PC-3 (cell line): Measurements from ENCODE around the gene NOL4L. TPM values are rescaled to one million over a fixed set of nuclear protein-coding genes. Genes with fewer than 3 reads are reported as not detected.
"Not testable (repeated sequence)": the region's sequence is repeated elsewhere in the genome, so short reads cannot be mapped to it uniquely, and the experiment has no call there.

Experiments used
- ATAC-seq: fragments of 200-7000 bp; cut with Tn5 transposase; 2 replicates; pipeline ENCODE4 v1.9.1; 2020; ENCODE audit warnings: mild to moderate bottlenecking, moderate library complexity
- BruUV-seq: library from RNA; stranded (reverse); fragments of 400-500 nt; replicated peaks from 2 replicates; lab custom pipeline; 2021; lab: Mats Ljungman, UMichigan
- CTCF ChIA-PET: fragments of 300-600 bp; sonication (Branson Sonifier 250); formaldehyde crosslinking; loops from one replicate; lab custom pipeline; 2022; ENCODE audit warnings: antibody characterized with exemption; lab: Charles Lee
- POLR2A ChIA-PET: fragments of 300-600 bp; sonication (Branson Sonifier 250); formaldehyde crosslinking; loops from one replicate; lab custom pipeline; 2022; ENCODE audit warnings: antibody characterized with exemption; ENCODE audit not compliant: unreplicated experiment; lab: Charles Lee
- DNase-seq: peaks from one replicate; pipeline ENCODE4 v3.0.0-alpha.2; 2015
- H2AFZ ChIP-seq: fragments of 300-600 bp; sonication (generic); 2 replicates; pipeline ENCODE4 v1.6.0; 2016; ENCODE audit warnings: antibody characterized with exemption, low read length
- H3F3A ChIP-seq: fragments of 300-600 bp; sonication (generic); one replicate; pipeline ENCODE4 v1.6.0; 2017; ENCODE audit warnings: antibody characterized with exemption, low read length, control low read depth, mild to moderate bottlenecking; ENCODE audit not compliant: unreplicated experiment
- H3K27ac ChIP-seq: fragments of 300-600 bp; sonication (generic); 2 replicates; pipeline ENCODE4 v1.5.1; 2016; ENCODE audit warnings: mild to moderate bottlenecking, low read length
- H3K27me3 ChIP-seq: fragments of 300-600 bp; sonication (generic); 2 replicates; pipeline ENCODE4 v1.6.1; 2016; ENCODE audit warnings: low read length, mixed read lengths
- H3K36me3 ChIP-seq: fragments of 300-600 bp; sonication (generic); 2 replicates; pipeline ENCODE4 v1.6.1; 2016; ENCODE audit warnings: low read depth, mixed run types, low read length, mixed read lengths
- H3K4me1 ChIP-seq: fragments of 300-600 bp; sonication (generic); 2 replicates; pipeline ENCODE4 v1.5.1; 2016; ENCODE audit warnings: low read length; ENCODE audit not compliant: insufficient read depth
- H3K4me2 ChIP-seq: fragments of 300-600 bp; sonication (generic); 2 replicates; pipeline ENCODE4 v1.6.0; 2016; ENCODE audit warnings: low read length
- H3K4me3 ChIP-seq: fragments of 300-600 bp; sonication (generic); 2 replicates; pipeline ENCODE4 v1.5.1; 2016; ENCODE audit warnings: mild to moderate bottlenecking, low read length, mixed read lengths
- H3K79me2 ChIP-seq: fragments of 300-600 bp; sonication (generic); 2 replicates; pipeline ENCODE4 v1.6.1; 2017; ENCODE audit warnings: low read length, mixed read lengths
- H3K9ac ChIP-seq: fragments of 300-600 bp; sonication (generic); 2 replicates; pipeline ENCODE4 v1.6.0; 2016; ENCODE audit warnings: mild to moderate bottlenecking, low read length
- H3K9me2 ChIP-seq: fragments of 300-600 bp; sonication (generic); replicated peaks from 2 replicates; pipeline ENCODE4 v1.6.1; 2016; ENCODE audit warnings: mixed run types, low read length, mixed read lengths
- H3K9me3 ChIP-seq: fragments of 300-600 bp; sonication (generic); 2 replicates; pipeline ENCODE4 v1.6.1; 2016; ENCODE audit warnings: low read length, mixed read lengths
- H4K20me1 ChIP-seq: fragments of 300-600 bp; sonication (generic); 2 replicates; pipeline ENCODE4 v1.6.1; 2016; ENCODE audit warnings: low read length, mixed read lengths
- EZH2 ChIP-seq: fragments of 300-600 bp; sonication (generic); IDR thresholded peaks from one replicate; pipeline ENCODE4 v1.6.1; 2017; ENCODE audit warnings: antibody characterized with exemption, mild to moderate bottlenecking, low read length; ENCODE audit not compliant: unreplicated experiment
- EZH2phosphoT487 ChIP-seq: fragments of 300-600 bp; sonication (generic); IDR thresholded peaks from 2 replicates; pipeline ENCODE4 v1.6.1; 2018; ENCODE audit warnings: mild to moderate bottlenecking, antibody characterized with exemption, low read length, borderline replicate concordance
- intact Hi-C: fragments of 100-400 bp; cut with micrococcal nuclease; formaldehyde crosslinking; loops from 2 replicates; pipeline ENCODE4 v1.9.0; 2023
- total RNA-seq: library from RNA; depleted of rRNA; stranded (reverse); fragments of >200 nt; gene quantifications from 2 replicates; pipeline ENCODE4 v1.2.3, GENCODE V29; 2014
- TF ChIP-seq, protein P1 (sequence below): fragments of 300-600 bp; sonication (generic); conservative IDR thresholded peaks from 2 replicates; pipeline ENCODE4 v1.5.1; 2017; ENCODE audit warnings: antibody characterized with exemption, low read depth, mild to moderate bottlenecking, low read length

The NOL4L gene
- total RNA-seq, 1 experiment from 2014 or later: 7.3 TPM

GRCh38 chr20:32415494-32415893, 169.6 kb downstream of the NOL4L start:
- ChIA-PET POLR2A (no interaction called here), CTCF (no interaction called here)
- Histone ChIP-seq H3F3A (no peaks in the 10 kb centered on the region), H3K4me3 (no peak overlapping the region), H3K9ac (no peak overlapping the region), H3K4me2 (no peak overlapping the region), H3K27ac (no peak overlapping the region), H3K36me3 (no peaks in the 10 kb centered on the region; the same call in 1 of the 2 replicates), H4K20me1 (0 out of 2 replicates have a peak, but pooled peaks cover 5% of the 10 kb centered on the region), H3K27me3 (no peaks in the 10 kb centered on the region), H2AFZ (no peak overlapping the region), H3K4me1 (no peaks in the 10 kb centered on the region), H3K9me2 (no peaks in the 10 kb centered on the region), H3K9me3 (no peaks in the 10 kb centered on the region), H3K79me2 (peaks cover 75% of the 10 kb centered on the region)
- no peak for TF ChIP-seq EZH2phosphoT487
- no peak for TF ChIP-seq EZH2
- intact Hi-C loops: no loop called here
- DNase-seq (no peak), ATAC-seq (no peak)
- BruUV-seq: no TSS peak

GRCh38 chr20:32411955-32412706, 173.0 kb downstream of the NOL4L start:
- Histone ChIP-seq H3K9ac (no peak overlapping the region), H3K27me3 (no peaks in the 10 kb centered on the region), H3K4me3 (no peak overlapping the region), H3K4me1 (no peaks in the 10 kb centered on the region), H3K4me2 (no peak overlapping the region), H3K9me3 (no peaks in the 10 kb centered on the region), H3K36me3 (peaks cover 15% of the 10 kb centered on the region), H2AFZ (no peak overlapping the region), H3F3A (no peaks in the 10 kb centered on the region), H3K27ac (no peak overlapping the region), H3K79me2 (peaks cover 64% of the 10 kb centered on the region), H3K9me2 (no peaks in the 10 kb centered on the region), H4K20me1 (0 out of 2 replicates have a peak, but pooled peaks cover 9% of the 10 kb centered on the region)
- TF ChIP-seq, protein P1, sequence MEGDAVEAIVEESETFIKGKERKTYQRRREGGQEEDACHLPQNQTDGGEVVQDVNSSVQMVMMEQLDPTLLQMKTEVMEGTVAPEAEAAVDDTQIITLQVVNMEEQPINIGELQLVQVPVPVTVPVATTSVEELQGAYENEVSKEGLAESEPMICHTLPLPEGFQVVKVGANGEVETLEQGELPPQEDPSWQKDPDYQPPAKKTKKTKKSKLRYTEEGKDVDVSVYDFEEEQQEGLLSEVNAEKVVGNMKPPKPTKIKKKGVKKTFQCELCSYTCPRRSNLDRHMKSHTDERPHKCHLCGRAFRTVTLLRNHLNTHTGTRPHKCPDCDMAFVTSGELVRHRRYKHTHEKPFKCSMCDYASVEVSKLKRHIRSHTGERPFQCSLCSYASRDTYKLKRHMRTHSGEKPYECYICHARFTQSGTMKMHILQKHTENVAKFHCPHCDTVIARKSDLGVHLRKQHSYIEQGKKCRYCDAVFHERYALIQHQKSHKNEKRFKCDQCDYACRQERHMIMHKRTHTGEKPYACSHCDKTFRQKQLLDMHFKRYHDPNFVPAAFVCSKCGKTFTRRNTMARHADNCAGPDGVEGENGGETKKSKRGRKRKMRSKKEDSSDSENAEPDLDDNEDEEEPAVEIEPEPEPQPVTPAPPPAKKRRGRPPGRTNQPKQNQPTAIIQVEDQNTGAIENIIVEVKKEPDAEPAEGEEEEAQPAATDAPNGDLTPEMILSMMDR: no peak
- TF ChIP-seq EZH2 (no peak), EZH2phosphoT487 (no peak)
- POLR2A ChIA-PET: no interaction called here
- intact Hi-C loops: no loop called here
- no peak for DNase-seq
- ATAC-seq: no peak
- CTCF ChIA-PET: no interaction called here
- BruUV-seq: no TSS peak

- BruUV-seq, H3F3A ChIP-seq, CTCF ChIA-PET, H3K27me3 ChIP-seq, POLR2A ChIA-PET, DNase-seq, H3K4me2 ChIP-seq, intact Hi-C loops, H3K9me3 ChIP-seq, H4K20me1 ChIP-seq, H3K4me3 ChIP-seq, H3K27ac ChIP-seq, H3K4me1 ChIP-seq, ATAC-seq, H3K9ac ChIP-seq, H2AFZ ChIP-seq, H3K9me2 ChIP-seq: not testable (repeated sequence)
- Histone ChIP-seq H3K79me2 (peaks cover 57% of the 10 kb centered on the region), H3K36me3 (peaks cover 19% of the 10 kb centered on the region)
Observed at GRCh38 chr20:32407131-32407750, 177.9 kb downstream of the NOL4L start.
